HG03460 (cell line): ENCODE data around the gene PPARA.
"Not testable (repeated sequence)": the region's sequence is repeated elsewhere in the genome, so short reads cannot be mapped to it uniquely, and the experiment has no call there.

ENCODE experiments used
- ATAC-seq: cut with Tn5 transposase; IDR thresholded peaks from one replicate; pipeline ENCODE4 v1.9.1; 2021; ENCODE audit not compliant: unreplicated experiment

PPARA gene

GRCh38 chr22:46165977-46166376, 15.7 kb downstream of the PPARA start:
- no peak for ATAC-seq

- no peak for ATAC-seq
These were observed 19.3 kb downstream of the PPARA start for GRCh38 chr22:46169628-46170027.

- no peak for ATAC-seq
These were observed 21.6 kb downstream of the PPARA start for GRCh38 chr22:46171940-46172339.

GRCh38 chr22:46172522-46173110, 22.3 kb downstream of the PPARA start:
- no peak for ATAC-seq

GRCh38 chr22:46173152-46173551, 22.8 kb downstream of the PPARA start:
- no peak for ATAC-seq

- ATAC-seq, result no peak
These were observed 25.3 kb downstream of the PPARA start for GRCh38 chr22:46175631-46176030.

GRCh38 chr22:46176508-46177003, 26.2 kb downstream of the PPARA start:
- no peak for ATAC-seq

- no peak for ATAC-seq
These were observed 28.6 kb downstream of the PPARA start for GRCh38 chr22:46178755-46179505.

GRCh38 chr22:46179748-46180147, 29.4 kb downstream of the PPARA start:
- no peak for ATAC-seq

- ATAC-seq, result no peak
These were observed 30.2 kb downstream of the PPARA start for GRCh38 chr22:46180370-46181137.

- no peak for ATAC-seq
These were observed 33.4 kb downstream of the PPARA start for GRCh38 chr22:46183733-46184132.

- no peak for ATAC-seq
These were observed 35.0 kb downstream of the PPARA start for GRCh38 chr22:46185283-46185682.

- ATAC-seq, result no peak
These were observed 37.5 kb downstream of the PPARA start for GRCh38 chr22:46187862-46188261.

GRCh38 chr22:46192210-46192993, 42.1 kb downstream of the PPARA start:
- no peak for ATAC-seq

GRCh38 chr22:46193898-46194310, 43.6 kb downstream of the PPARA start:
- no peak for ATAC-seq

GRCh38 chr22:46195487-46196165, 45.3 kb downstream of the PPARA start:
- no peak for ATAC-seq

GRCh38 chr22:46196278-46196677, 46.0 kb downstream of the PPARA start:
- ATAC-seq, result no peak

GRCh38 chr22:46198274-46198673, 47.9 kb downstream of the PPARA start:
- no peak for ATAC-seq

GRCh38 chr22:46198806-46199205, 48.5 kb downstream of the PPARA start:
- not testable (repeated sequence) for ATAC-seq

- no peak for ATAC-seq
These were observed 50.9 kb downstream of the PPARA start for GRCh38 chr22:46201059-46201757.
